NCI-H2196 (cell line): ENCODE data around the gene ATF6.
"Not testable (repeated sequence)": the region's sequence is repeated elsewhere in the genome, so short reads cannot be mapped to it uniquely, and the experiment has no call there.

Source experiments
- DNase-seq: peaks from one replicate; lab custom pipeline; 2025; ENCODE audit not compliant: unreplicated experiment; lab: John Stamatoyannopoulos, UW

The ATF6 gene

GRCh38 chr1:161827786-161828185, 61.7 kb downstream of the ATF6 start:
- no peak for DNase-seq

- not testable (repeated sequence) for DNase-seq
These were observed 66.3 kb downstream of the ATF6 start for GRCh38 chr1:161832299-161832907.

GRCh38 chr1:161834967-161835550, 68.9 kb downstream of the ATF6 start:
- no peak for DNase-seq

- no peak for DNase-seq
These were observed 69.9 kb downstream of the ATF6 start for GRCh38 chr1:161836018-161836417.

- no peak for DNase-seq
These were observed 72.2 kb downstream of the ATF6 start for GRCh38 chr1:161838362-161838761.

GRCh38 chr1:161838885-161839284, 72.8 kb downstream of the ATF6 start:
- DNase-seq, result no peak

- DNase-seq, result no peak
These were observed 73.5 kb downstream of the ATF6 start for GRCh38 chr1:161839591-161839990.

- DNase-seq, result no peak
These were observed 74.2 kb downstream of the ATF6 start for GRCh38 chr1:161840363-161840762.

- no peak for DNase-seq
These were observed 77.0 kb downstream of the ATF6 start for GRCh38 chr1:161843156-161843555.

- no peak for DNase-seq
These were observed 78.6 kb downstream of the ATF6 start for GRCh38 chr1:161844696-161845095.

- DNase-seq, result no peak
These were observed 82.6 kb downstream of the ATF6 start for GRCh38 chr1:161848676-161849075.

GRCh38 chr1:161849518-161849917, 83.4 kb downstream of the ATF6 start:
- no peak for DNase-seq

- DNase-seq, result no peak
These were observed 89.1 kb downstream of the ATF6 start for GRCh38 chr1:161855260-161855659.

- DNase-seq, result no peak
These were observed 92.2 kb downstream of the ATF6 start for GRCh38 chr1:161858271-161858670.

- no peak for DNase-seq
These were observed 97.4 kb downstream of the ATF6 start for GRCh38 chr1:161863549-161863948.

- no peak for DNase-seq
These were observed 98.5 kb downstream of the ATF6 start for GRCh38 chr1:161864577-161864976.

- no peak for DNase-seq
These were observed 100.1 kb downstream of the ATF6 start for GRCh38 chr1:161866241-161866640.

GRCh38 chr1:161868832-161869231, 102.7 kb downstream of the ATF6 start:
- no peak for DNase-seq

- no peak for DNase-seq
These were observed 103.2 kb downstream of the ATF6 start for GRCh38 chr1:161869291-161869690.

- no peak for DNase-seq
These were observed 106.4 kb downstream of the ATF6 start for GRCh38 chr1:161872506-161872905.

GRCh38 chr1:161879261-161879660, 113.1 kb downstream of the ATF6 start:
- DNase-seq, result no peak

- no peak for DNase-seq
These were observed 118.4 kb downstream of the ATF6 start for GRCh38 chr1:161884475-161884874.

- DNase-seq, result no peak
These were observed 118.9 kb downstream of the ATF6 start for GRCh38 chr1:161885003-161885402.
